Inferior parietal cortex (tissue), 1 donor: ENCODE results near the gene ZFR2.

ENCODE experiments used
- DNase-seq: peaks from one replicate; pipeline ENCODE4 v3.0.0-alpha.2; 2016; ENCODE audit errors: extremely low spot score

ZFR2 gene

GRCh38 chr19:3837332-3837731 lies 31.5 kb downstream of the ZFR2 start:
- no peak for DNase-seq

GRCh38 chr19:3836887-3837286 lies 32.0 kb downstream of the ZFR2 start:
- no peak for DNase-seq

- no peak for DNase-seq
Observed at GRCh38 chr19:3835055-3835435, 33.8 kb downstream of the ZFR2 start.

GRCh38 chr19:3834349-3835054 lies 34.3 kb downstream of the ZFR2 start:
- DNase-seq: no peak

GRCh38 chr19:3833578-3834348 lies 35.1 kb downstream of the ZFR2 start:
- DNase-seq: no peak

- no peak for DNase-seq
Observed at GRCh38 chr19:3832001-3832400, 36.8 kb downstream of the ZFR2 start.

GRCh38 chr19:3831601-3832000 lies 37.2 kb downstream of the ZFR2 start:
- no peak for DNase-seq

- DNase-seq: no peak
Observed at GRCh38 chr19:3830621-3831589, 37.9 kb downstream of the ZFR2 start.

GRCh38 chr19:3827306-3827705 lies 41.5 kb downstream of the ZFR2 start:
- DNase-seq: no peak

GRCh38 chr19:3826163-3826562 lies 42.7 kb downstream of the ZFR2 start:
- DNase-seq: no peak

GRCh38 chr19:3825286-3825956 lies 43.4 kb downstream of the ZFR2 start:
- no peak for DNase-seq

- no peak for DNase-seq
Observed at GRCh38 chr19:3823350-3823713, 45.5 kb downstream of the ZFR2 start.

- DNase-seq: no peak
Observed at GRCh38 chr19:3822683-3823349, 46.0 kb downstream of the ZFR2 start.

GRCh38 chr19:3821857-3822364 lies 46.9 kb downstream of the ZFR2 start:
- no peak for DNase-seq

- no peak for DNase-seq
Observed at GRCh38 chr19:3821156-3821555, 47.7 kb downstream of the ZFR2 start.

GRCh38 chr19:3819989-3820388 lies 48.8 kb downstream of the ZFR2 start:
- DNase-seq: no peak

GRCh38 chr19:3818918-3819317 lies 49.9 kb downstream of the ZFR2 start:
- DNase-seq: no peak

- no peak for DNase-seq
Observed at GRCh38 chr19:3818466-3818865, 50.4 kb downstream of the ZFR2 start.

- no peak for DNase-seq
Observed at GRCh38 chr19:3817761-3818160, 51.1 kb downstream of the ZFR2 start.

- DNase-seq: no peak
Observed at GRCh38 chr19:3816566-3817218, 52.1 kb downstream of the ZFR2 start.
